Activated naive CD8-positive, alpha-beta T cell treated with anti-CD3 and anti-CD28 coated beads for 36 hours (primary cell): ENCODE measurements around the gene MESD. TPM values are rescaled to one million over a fixed set of nuclear protein-coding genes. Genes with fewer than 3 reads are reported as not detected.

Experiments
- DNase-seq: peaks from one replicate; pipeline ENCODE4 v3.0.0; 2021
- H3K27ac Mint-ChIP-seq: one replicate; pipeline ENCODE4 v1.8.0; 2022; ENCODE audit warnings: mild to moderate bottlenecking, moderate library complexity, mixed read lengths
- H3K27me3 Mint-ChIP-seq: one replicate; pipeline ENCODE4 v1.8.0; 2022; ENCODE audit warnings: mild to moderate bottlenecking, mixed read lengths
- H3K36me3 Mint-ChIP-seq: one replicate; pipeline ENCODE4 v1.8.0; 2021; ENCODE audit warnings: mild to moderate bottlenecking, mixed read lengths
- H3K4me1 Mint-ChIP-seq: one replicate; pipeline ENCODE4 v1.8.0; 2021; ENCODE audit warnings: mixed read lengths
- H3K4me3 Mint-ChIP-seq: one replicate; pipeline ENCODE4 v1.8.0; 2022; ENCODE audit warnings: mild to moderate bottlenecking, moderate library complexity, mixed read lengths
- H3K9me3 Mint-ChIP-seq: one replicate; pipeline ENCODE4 v1.8.0; 2022; ENCODE audit warnings: mixed read lengths
- total RNA-seq, 2 experiments: library from RNA; stranded (reverse); gene quantifications; one replicate each; pipeline ENCODE4 v1.2.3, GENCODE V29; 2021

Gene MESD
- total RNA-seq, 2 experiments from 2014 or later = 20.7 to 21.0 TPM

DNA sequence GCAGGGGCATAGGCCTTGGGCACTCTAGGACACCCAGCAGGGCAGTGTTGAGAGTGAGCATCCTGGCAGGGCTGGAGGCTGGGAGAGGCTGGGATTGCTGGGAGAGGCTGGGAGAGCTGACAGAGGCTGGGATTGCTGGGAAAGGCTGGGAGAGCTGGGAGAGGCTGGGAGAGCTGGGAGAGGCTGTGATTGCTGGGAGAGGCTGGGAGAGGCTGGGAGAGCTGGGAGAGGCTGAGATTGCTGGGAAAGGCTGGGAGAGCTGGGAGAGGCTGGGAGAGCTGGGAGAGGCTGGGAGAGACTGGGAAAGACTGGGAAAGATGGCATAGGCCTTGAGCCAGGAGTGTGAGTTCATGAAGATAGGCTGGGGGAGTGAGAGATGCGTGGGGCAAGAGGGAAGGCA lies 77.8 kb downstream of the MESD start:
- no peak for DNase-seq

GRCh38 chr15:80906159-80906766 lies 83.4 kb downstream of the MESD start:
- Mint-ChIP-seq H3K4me1 (no peaks in the 10 kb centered on the region), H3K4me3 (no peak overlapping the region), H3K27me3 (no peaks in the 10 kb centered on the region), H3K36me3 (peaks cover 17% of the 10 kb centered on the region), H3K9me3 (peaks cover 2% of the 10 kb centered on the region), H3K27ac (no peak overlapping the region)
- DNase-seq = no peak

More for the DNA sequence above, 77.8 kb downstream of the MESD start:
- H3K27me3 Mint-ChIP-seq = no peaks in the 10 kb centered on the region
- H3K36me3 Mint-ChIP-seq = peaks cover 17% of the 10 kb centered on the region
- no peak overlapping the region for H3K27ac Mint-ChIP-seq
- no peak overlapping the region for H3K4me3 Mint-ChIP-seq
- H3K9me3 Mint-ChIP-seq = peaks cover 2% of the 10 kb centered on the region
- no peaks in the 10 kb centered on the region for H3K4me1 Mint-ChIP-seq

GRCh38 chr15:80904998-80905397 lies 84.6 kb downstream of the MESD start:
- DNase-seq = no peak
- Mint-ChIP-seq H3K4me3 (no peak overlapping the region), H3K27me3 (no peaks in the 10 kb centered on the region)

DNA sequence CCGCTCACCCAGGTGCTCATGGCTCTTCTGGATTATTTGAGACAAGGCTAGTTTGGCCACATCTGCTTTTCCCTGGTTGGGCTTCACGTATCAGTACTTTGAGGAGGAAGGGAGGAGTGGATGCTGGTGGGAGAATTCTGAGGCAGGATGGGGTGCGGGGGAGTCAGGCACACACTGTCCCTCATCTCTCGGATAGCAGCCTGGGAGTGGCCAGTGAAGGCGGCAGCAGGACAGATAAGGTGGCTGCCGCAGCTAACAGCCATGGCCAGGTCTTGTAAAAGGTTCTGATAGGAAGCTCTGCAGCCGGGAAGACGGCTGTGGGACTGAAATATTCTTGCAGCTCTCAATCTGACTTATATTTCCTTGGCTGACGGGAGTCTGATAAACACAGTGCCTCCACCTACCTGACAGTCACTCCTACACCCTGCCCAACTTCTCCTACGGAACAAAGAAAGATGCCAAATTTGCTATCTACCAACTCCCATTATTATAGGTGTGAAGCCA lies 87.3 kb downstream of the MESD start:
- Mint-ChIP-seq H3K27ac (no peak overlapping the region), H3K4me1 (no peaks in the 10 kb centered on the region), H3K36me3 (no peaks in the 10 kb centered on the region), H3K4me3 (no peak overlapping the region), H3K9me3 (no peaks in the 10 kb centered on the region), H3K27me3 (no peaks in the 10 kb centered on the region)
- DNase-seq = no peak

More at GRCh38 chr15:80904998-80905397, 84.6 kb downstream of the MESD start:
- H3K9me3 Mint-ChIP-seq = peaks cover 2% of the 10 kb centered on the region
- no peaks in the 10 kb centered on the region for H3K4me1 Mint-ChIP-seq
- peaks cover 10% of the 10 kb centered on the region for H3K36me3 Mint-ChIP-seq
- no peak overlapping the region for H3K27ac Mint-ChIP-seq

DNA sequence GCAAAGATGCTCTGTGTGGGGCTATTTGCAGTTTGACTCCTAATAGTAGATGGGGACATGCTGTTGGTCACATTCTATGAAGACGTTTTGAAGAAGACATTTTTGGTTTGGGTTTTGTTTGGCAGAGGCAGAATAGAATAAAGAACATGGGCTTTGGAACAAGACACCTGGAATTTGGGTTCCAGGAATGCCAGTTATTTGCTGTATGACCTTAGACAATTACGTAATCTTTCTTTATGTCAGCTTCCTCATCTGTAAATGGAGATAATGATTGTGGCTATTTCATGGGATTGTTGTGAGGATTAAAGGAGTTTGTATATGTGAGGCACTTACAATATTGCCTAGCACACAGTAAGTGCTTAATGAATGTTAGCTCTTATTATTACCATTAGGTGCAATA lies 91.6 kb downstream of the MESD start:
- H3K9me3 Mint-ChIP-seq = peaks cover 6% of the 10 kb centered on the region
- H3K36me3 Mint-ChIP-seq = peaks cover 19% of the 10 kb centered on the region
- no peak for DNase-seq
- H3K4me3 Mint-ChIP-seq = no peak overlapping the region
- H3K27me3 Mint-ChIP-seq = no peaks in the 10 kb centered on the region
- no peak overlapping the region for H3K27ac Mint-ChIP-seq
- H3K4me1 Mint-ChIP-seq = no peaks in the 10 kb centered on the region

Other genes with a start within 250 kb of the MESD start
- not detected for gene CEMIP, start 210.4 kb downstream of the MESD start, total RNA-seq
- 10 to 100 TPM; 28.2 to 29.9 TPM for gene TLNRD1, start 11.1 kb upstream of the MESD start, total RNA-seq
- gene CFAP161, start 144.5 kb upstream of the MESD start, total RNA-seq = not detected
- 100 to 1,000 TPM; 106 to 110 TPM for gene IL16, start 207.1 kb upstream of the MESD start, total RNA-seq